HFFc6 (cell line): Measurements from ENCODE around the gene GNG10. TPM values are rescaled to one million over a fixed set of nuclear protein-coding genes. Genes with fewer than 3 reads are reported as not detected.
A peak's percentile ranks its signal among the peaks of the same experiment; 100 is the strongest.

Experiments
- DNase-seq: peaks from one replicate; pipeline ENCODE4 v3.0.0-alpha.2; 2018
- H3K27ac Mint-ChIP-seq: 2 replicates; pipeline ENCODE4 v1.8.0; 2020; ENCODE audit warnings: mild to moderate bottlenecking, mixed read lengths
- H3K27me3 Mint-ChIP-seq: 2 replicates; pipeline ENCODE4 v1.8.0; 2021; ENCODE audit warnings: mild to moderate bottlenecking, moderate library complexity, mixed read lengths; ENCODE audit not compliant: insufficient read depth
- H3K36me3 Mint-ChIP-seq: 2 replicates; pipeline ENCODE4 v1.8.0; 2021; ENCODE audit warnings: low read depth, mixed read lengths
- H3K4me1 Mint-ChIP-seq: 2 replicates; pipeline ENCODE4 v1.8.0; 2020; ENCODE audit warnings: low read depth, mixed read lengths
- H3K4me3 Mint-ChIP-seq: 2 replicates; pipeline ENCODE4 v1.8.0; 2020; ENCODE audit warnings: mild to moderate bottlenecking, moderate library complexity, mixed read lengths
- H3K9me3 Mint-ChIP-seq: 2 replicates; pipeline ENCODE4 v1.8.0; 2020; ENCODE audit warnings: mild to moderate bottlenecking, mixed read lengths
- CTCF ChIP-seq: fragments of 200-600 bp; sonication (generic); IDR thresholded peaks from 2 replicates; pipeline ENCODE4 v1.5.0; 2021; ENCODE audit warnings: antibody characterized with exemption, mild to moderate bottlenecking
- total RNA-seq, 6 experiments: library from RNA; stranded (reverse); fragmentation: NEBNext Ultra II Directional; extraction: Animal tissue kit (Norgen Biotek cat#: 25700); gene quantifications; 2 replicates in 1 of 6; 3 replicates in 5 of 6; pipeline ENCODE4 v1.2.3, GENCODE V29; 2021

GNG10 gene
- total RNA-seq, 6 experiments from 2014 or later: 60.5 to 72.7 (median 66.0) TPM

DNA sequence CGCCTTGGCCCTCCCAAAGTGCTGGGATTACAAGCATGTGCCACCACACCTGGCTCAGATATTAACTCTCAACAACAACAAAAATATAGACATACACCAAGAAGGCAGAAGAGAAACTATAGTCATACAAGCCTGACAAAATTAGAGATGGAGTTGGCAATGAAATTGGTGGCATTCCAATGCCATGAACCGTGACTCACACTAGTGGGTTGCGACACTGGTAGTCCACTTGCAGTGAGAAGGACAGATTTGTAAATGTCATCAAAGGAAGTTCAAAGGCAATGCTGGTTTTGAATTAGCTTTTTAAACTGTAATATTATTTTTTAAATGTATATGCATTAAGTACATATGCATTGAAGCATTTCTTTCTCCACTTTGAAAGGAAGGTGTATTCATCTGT lies 38.8 kb upstream of the GNG10 start:
- Mint-ChIP-seq H3K27ac (peak overlapping the region; percentile 49; the same call in 1 of the 2 replicates), H3K4me3 (0 out of 2 replicates have a peak overlapping the region, but pooled peaks have one; percentile 11), H3K36me3 (no peaks in the 10 kb centered on the region), H3K9me3 (no peaks in the 10 kb centered on the region), H3K4me1 (peaks cover 23% of the 10 kb centered on the region), H3K27me3 (peaks cover 2% of the 10 kb centered on the region; the same call in 1 of the 2 replicates)
- no peak for TF ChIP-seq CTCF
- DNase-seq: peak; percentile 80

DNA sequence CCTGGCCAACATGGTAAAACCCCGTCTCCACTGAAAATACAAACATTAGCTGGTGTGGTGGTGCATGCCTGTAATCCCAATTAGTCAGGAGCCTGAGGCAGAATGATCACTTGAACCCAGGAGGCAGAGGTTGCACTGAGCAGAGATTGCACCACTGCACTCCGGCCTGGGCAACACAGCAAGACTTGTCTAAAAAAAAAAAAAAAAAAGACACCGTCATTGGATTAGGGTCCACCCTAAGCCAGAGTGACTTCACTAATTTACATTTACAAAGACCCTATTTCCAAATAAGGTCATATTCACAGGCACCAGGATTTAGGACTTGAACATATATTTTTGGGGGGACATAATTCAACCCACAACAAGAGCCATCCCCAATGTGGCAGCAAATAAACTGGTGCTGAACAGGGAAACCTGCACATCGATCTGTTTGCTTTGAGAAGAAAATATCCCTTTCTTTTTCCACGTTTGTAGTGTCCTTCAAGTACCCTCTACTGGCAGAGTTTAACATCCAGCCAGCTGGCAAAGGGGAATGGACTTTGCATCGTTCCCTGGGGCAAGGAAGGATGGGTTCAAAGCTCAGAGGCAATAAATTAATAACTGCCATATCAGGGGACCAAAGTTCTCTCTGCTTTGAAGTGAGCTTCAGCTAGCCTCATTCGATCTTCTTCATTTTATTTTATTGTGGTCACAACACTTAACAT lies 34.0 kb upstream of the GNG10 start:
- Mint-ChIP-seq H3K4me3 (no peak overlapping the region), H3K27me3 (no peaks in the 10 kb centered on the region), H3K9me3 (no peaks in the 10 kb centered on the region), H3K4me1 (peaks cover 18% of the 10 kb centered on the region), H3K36me3 (peaks cover 7% of the 10 kb centered on the region; the same call in 1 of the 2 replicates), H3K27ac (no peak overlapping the region)
- no peak for TF ChIP-seq CTCF
- no peak for DNase-seq

GRCh38 chr9:111628411-111628810 lies 33.0 kb upstream of the GNG10 start:
- peaks cover 17% of the 10 kb centered on the region for H3K36me3 Mint-ChIP-seq
- TF ChIP-seq CTCF: no peak
- no peak overlapping the region for H3K4me3 Mint-ChIP-seq
- H3K4me1 Mint-ChIP-seq: peaks cover 20% of the 10 kb centered on the region
- no peaks in the 10 kb centered on the region for H3K9me3 Mint-ChIP-seq
- no peak for DNase-seq
- no peaks in the 10 kb centered on the region for H3K27me3 Mint-ChIP-seq
- H3K27ac Mint-ChIP-seq: no peak overlapping the region

DNA sequence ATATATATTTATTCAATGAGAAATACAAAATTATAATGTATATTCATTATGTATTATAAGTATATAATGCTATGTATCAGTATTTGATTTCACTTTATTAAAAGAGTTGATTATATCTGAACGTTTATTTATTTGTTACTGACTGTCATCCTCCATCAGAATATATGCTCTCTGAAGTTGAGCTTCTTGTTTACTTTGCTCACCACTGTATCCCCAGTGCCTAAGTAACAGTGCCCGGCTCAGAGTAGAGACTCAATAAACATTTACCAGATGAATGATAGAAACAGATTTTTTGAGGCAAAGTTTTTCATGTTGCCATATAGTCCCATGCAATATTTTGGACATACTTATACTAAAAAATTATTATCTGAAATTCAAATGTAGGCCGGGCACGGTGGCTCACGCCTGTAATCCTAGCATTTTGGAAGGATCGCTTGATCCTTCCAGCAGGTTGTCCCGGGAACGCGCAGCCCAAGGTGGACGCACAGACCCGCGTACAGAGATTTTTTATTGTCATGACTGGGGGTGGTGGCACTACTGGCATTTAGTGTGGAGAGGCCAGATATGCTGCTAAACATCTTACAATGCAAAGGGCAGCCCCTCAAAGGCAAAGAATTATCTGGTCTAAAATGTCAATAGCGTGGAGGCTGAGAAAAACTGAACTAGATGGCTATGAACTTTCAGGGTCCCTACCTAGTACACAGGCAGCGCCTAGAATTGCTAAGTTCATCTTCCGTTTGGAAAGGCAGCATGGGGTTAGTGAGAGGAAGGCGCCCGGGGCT lies 31.0 kb upstream of the GNG10 start:
- DNase-seq: no peak
- peaks cover 28% of the 10 kb centered on the region for H3K36me3 Mint-ChIP-seq
- peaks cover 39% of the 10 kb centered on the region for H3K4me1 Mint-ChIP-seq
- no peaks in the 10 kb centered on the region for H3K27me3 Mint-ChIP-seq
- H3K4me3 Mint-ChIP-seq: peak overlapping the region; percentile 95
- no peaks in the 10 kb centered on the region for H3K9me3 Mint-ChIP-seq
- TF ChIP-seq CTCF: no peak
- H3K27ac Mint-ChIP-seq: peak overlapping the region; percentile 67

DNA sequence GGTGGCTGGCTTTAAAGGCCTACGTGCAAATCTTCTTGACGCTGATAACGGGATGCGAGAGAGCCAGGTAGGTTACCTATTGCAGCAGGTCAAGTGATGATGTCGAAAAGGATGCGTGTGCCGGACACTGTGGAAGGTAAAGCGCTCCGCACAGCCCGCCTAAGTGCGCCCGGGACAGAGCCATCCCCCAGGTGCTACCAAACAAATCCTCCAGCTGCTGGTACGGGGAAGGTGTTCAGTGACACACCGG lies 30.5 kb upstream of the GNG10 start:
- TF ChIP-seq CTCF: no peak
- no peak for DNase-seq
- Mint-ChIP-seq H3K36me3 (peaks cover 28% of the 10 kb centered on the region), H3K27me3 (no peaks in the 10 kb centered on the region), H3K9me3 (no peaks in the 10 kb centered on the region), H3K27ac (peak overlapping the region; percentile 67), H3K4me3 (peak overlapping the region; percentile 95), H3K4me1 (peaks cover 44% of the 10 kb centered on the region)
